Measurements from ENCODE around the gene HS3ST2.

GRCh38 chr16:22857296-22858025 is 43.5 kb downstream of the HS3ST2 start:
- TF ChIP-seq CTCF (IDR thresholded peaks at IDR 0.05) (no peak), ZFX (IDR thresholded peaks at IDR 0.05; ENCODE audit: borderline replicate concordance) (no peak)
